ENCODE results near the gene SMAD6. TPM values are rescaled to one million over a fixed set of nuclear protein-coding genes. Genes with fewer than 3 reads are reported as not detected.
A peak's percentile ranks its signal among the peaks of the same experiment; 100 is the strongest.

Gene SMAD6
- total and polyA plus RNA-seq, 9 of the 15 experiments (the other 6 are each of a cell fraction or from before 2014, with no cell fraction given): 0.10 to 15.5 (median 3.7) TPM

DNA sequence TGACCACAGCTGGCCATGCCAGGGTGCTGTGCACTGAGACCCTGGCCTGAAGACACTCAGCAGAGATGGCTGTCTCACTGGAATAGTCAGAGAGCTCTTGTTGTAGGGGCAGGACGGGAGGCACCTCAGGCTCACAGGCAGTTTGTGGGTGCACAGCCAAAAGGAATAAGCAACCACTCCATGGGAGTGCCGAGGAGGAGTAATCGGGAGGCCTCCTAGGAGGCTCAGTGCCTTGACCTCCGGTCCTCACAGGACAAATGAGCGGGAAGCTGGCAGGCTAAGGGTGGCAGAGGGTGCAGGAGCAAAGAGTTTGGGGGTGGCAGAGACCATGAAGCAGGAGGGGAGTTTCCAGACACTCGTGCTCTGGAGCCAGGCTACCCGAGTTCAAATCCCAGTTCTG, 81.7 kb downstream of the SMAD6 start (continued):
- TF ChIP-seq DIDO1 (tag; IDR thresholded peaks at IDR 0.05; ENCODE audit: low read depth) (no peak), STAG1 (CRISPR knock-in tag; IDR thresholded peaks at IDR 0.05; ENCODE audit: borderline replicate concordance) (no peak), BMI1 (IDR thresholded peaks at IDR 0.05; ENCODE audit: low read length) (no peak), ZNF668 (CRISPR knock-in tag; IDR thresholded peaks at IDR 0.05) (no peak), OTX1 (CRISPR knock-in tag; IDR thresholded peaks at IDR 0.05) (no peak)
- TF ChIP-seq, protein P1, sequence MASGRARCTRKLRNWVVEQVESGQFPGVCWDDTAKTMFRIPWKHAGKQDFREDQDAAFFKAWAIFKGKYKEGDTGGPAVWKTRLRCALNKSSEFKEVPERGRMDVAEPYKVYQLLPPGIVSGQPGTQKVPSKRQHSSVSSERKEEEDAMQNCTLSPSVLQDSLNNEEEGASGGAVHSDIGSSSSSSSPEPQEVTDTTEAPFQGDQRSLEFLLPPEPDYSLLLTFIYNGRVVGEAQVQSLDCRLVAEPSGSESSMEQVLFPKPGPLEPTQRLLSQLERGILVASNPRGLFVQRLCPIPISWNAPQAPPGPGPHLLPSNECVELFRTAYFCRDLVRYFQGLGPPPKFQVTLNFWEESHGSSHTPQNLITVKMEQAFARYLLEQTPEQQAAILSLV (tag; IDR thresholded peaks at IDR 0.05): no peak
- TF ChIP-seq, protein P2, sequence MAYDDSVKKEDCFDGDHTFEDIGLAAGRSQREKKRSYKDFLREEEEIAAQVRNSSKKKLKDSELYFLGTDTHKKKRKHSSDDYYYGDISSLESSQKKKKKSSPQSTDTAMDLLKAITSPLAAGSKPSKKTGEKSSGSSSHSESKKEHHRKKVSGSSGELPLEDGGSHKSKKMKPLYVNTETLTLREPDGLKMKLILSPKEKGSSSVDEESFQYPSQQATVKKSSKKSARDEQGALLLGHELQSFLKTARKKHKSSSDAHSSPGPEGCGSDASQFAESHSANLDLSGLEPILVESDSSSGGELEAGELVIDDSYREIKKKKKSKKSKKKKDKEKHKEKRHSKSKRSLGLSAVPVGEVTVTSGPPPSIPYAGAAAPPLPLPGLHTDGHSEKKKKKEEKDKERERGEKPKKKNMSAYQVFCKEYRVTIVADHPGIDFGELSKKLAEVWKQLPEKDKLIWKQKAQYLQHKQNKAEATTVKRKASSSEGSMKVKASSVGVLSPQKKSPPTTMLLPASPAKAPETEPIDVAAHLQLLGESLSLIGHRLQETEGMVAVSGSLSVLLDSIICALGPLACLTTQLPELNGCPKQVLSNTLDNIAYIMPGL (CRISPR knock-in tag; IDR thresholded peaks at IDR 0.05): no peak

DNA sequence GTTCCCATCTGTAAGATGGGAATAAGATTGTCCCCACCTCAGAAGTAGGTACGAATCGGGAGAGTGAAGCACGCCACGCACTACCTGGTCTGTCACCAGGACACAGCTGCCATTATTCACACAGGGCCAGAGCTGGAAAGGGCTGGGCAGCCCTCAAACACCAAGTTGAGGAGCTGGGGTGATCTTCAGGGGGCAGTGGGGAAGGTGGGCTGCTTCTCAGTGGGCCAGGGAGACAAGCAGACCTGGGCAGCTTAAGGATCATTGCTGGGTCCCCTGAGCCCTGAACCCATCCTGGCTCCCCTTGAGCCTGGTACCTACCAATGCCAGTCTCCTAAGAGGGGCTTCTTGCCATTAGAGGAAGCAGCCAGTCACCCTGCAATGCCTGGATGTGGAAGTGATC, 82.1 kb downstream of the SMAD6 start:
- ChIA-PET POLR2A (interaction anchor here (0.6 to 3.8 kb wide), 4 partner anchors 12 to 41 kb away, joined by 3 to 21 read pairs (median 4); no protein-coding TSS in a partner anchor), CTCF (ENCODE audit: low intra/inter-chr PET ratio) (no interaction called here)
- ATAC-seq: no peak
- DNase-seq (ENCODE audit: extremely low read depth in 1 of 4, low spot score in 3 of 4): no peak
- H3K9me1 ChIP-seq (ENCODE audit: control insufficient read depth, insufficient read depth, low read length): no peaks in the 10 kb centered on the region
- no peak overlapping the region for H3K4me3 ChIP-seq
- FAIRE-seq: no peak
- H3K9ac ChIP-seq (ENCODE audit: insufficient read depth in 1 of 2, low read depth in 2 of 2, low read length in 2 of 2): peak overlapping the region in 1 of 2 experiments; percentile 19; a peak in 2 of 4 replicates
- H3K4me1 ChIP-seq (replicated peaks in 1 of 2; ENCODE audit: control insufficient read depth in 2 of 2, insufficient read depth in 2 of 2, low read length in 2 of 2): peaks cover 0 to 10% of the 10 kb centered on the region in 2 experiments; a peak in 1 of 5 replicates
- H3K9me3 ChIP-seq (replicated peaks; ENCODE audit: control insufficient read depth, insufficient read depth, low read depth, low read length): no peaks in the 10 kb centered on the region
- H3K27me3 ChIP-seq (ENCODE audit: control insufficient read depth in 2 of 2, insufficient read depth in 2 of 2, low read length in 2 of 2): no peaks in the 10 kb centered on the region
- in situ Hi-C loops (cut with MboI) (no loop called here), intact Hi-C loops (cut with micrococcal nuclease) (no loop called here)
- no peaks in the 10 kb centered on the region for H3K79me2 ChIP-seq (ENCODE audit: control insufficient read depth, insufficient read depth, low read length)
- H2AFZ ChIP-seq (ENCODE audit: low read depth, low read length): no peak overlapping the region
- H3K36me3 ChIP-seq (ENCODE audit: control insufficient read depth, insufficient read depth, low read length): peaks cover 4% of the 10 kb centered on the region; the same call in 1 of the 3 replicates
- no peak overlapping the region for H3K4me2 ChIP-seq (ENCODE audit: insufficient read depth, low read length)
- WGBS (ENCODE audit: insufficient coverage, low coverage, missing lambda C conversion rate): 78% methylated on average over 3 of the region's 4 CpGs
- BruUV-seq (replicated peaks): no TSS peak
- H4K20me1 ChIP-seq (replicated peaks; ENCODE audit: control insufficient read depth, insufficient read depth, low read length): no peaks in the 10 kb centered on the region
- H3K27ac ChIP-seq (ENCODE audit: extremely low read depth, low read depth, low read length): no peak overlapping the region
- TF ChIP-seq, protein P3, sequence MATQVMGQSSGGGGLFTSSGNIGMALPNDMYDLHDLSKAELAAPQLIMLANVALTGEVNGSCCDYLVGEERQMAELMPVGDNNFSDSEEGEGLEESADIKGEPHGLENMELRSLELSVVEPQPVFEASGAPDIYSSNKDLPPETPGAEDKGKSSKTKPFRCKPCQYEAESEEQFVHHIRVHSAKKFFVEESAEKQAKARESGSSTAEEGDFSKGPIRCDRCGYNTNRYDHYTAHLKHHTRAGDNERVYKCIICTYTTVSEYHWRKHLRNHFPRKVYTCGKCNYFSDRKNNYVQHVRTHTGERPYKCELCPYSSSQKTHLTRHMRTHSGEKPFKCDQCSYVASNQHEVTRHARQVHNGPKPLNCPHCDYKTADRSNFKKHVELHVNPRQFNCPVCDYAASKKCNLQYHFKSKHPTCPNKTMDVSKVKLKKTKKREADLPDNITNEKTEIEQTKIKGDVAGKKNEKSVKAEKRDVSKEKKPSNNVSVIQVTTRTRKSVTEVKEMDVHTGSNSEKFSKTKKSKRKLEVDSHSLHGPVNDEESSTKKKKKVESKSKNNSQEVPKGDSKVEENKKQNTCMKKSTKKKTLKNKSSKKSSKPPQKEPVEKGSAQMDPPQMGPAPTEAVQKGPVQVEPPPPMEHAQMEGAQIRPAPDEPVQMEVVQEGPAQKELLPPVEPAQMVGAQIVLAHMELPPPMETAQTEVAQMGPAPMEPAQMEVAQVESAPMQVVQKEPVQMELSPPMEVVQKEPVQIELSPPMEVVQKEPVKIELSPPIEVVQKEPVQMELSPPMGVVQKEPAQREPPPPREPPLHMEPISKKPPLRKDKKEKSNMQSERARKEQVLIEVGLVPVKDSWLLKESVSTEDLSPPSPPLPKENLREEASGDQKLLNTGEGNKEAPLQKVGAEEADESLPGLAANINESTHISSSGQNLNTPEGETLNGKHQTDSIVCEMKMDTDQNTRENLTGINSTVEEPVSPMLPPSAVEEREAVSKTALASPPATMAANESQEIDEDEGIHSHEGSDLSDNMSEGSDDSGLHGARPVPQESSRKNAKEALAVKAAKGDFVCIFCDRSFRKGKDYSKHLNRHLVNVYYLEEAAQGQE (IDR thresholded peaks at IDR 0.05; ENCODE audit: borderline replicate concordance): no peak
- TF ChIP-seq, protein P3 (CRISPR knock-in tag; IDR thresholded peaks at IDR 0.05; ENCODE audit: low read depth): no peak
- TF ChIP-seq ZNF76 (CRISPR knock-in tag; IDR thresholded peaks at IDR 0.05; ENCODE audit: borderline replicate concordance) (no peak), ZKSCAN8 (CRISPR knock-in tag; IDR thresholded peaks at IDR 0.05) (no peak), ZNF785 (CRISPR knock-in tag; IDR thresholded peaks at IDR 0.05) (no peak)

Measured in K562 (cell line).